ENCODE data around the gene ACKR1. TPM values are rescaled to one million over a fixed set of nuclear protein-coding genes. Genes with fewer than 3 reads are reported as not detected.

ACKR1 gene
- total and polyA plus RNA-seq, 4 donors: 3.5 to 26.8 (median 13.9) TPM

GRCh38 chr1:159248311-159248710 is 43.6 kb downstream of the ACKR1 start:
- Histone ChIP-seq H3K9me3 (ENCODE audit: control insufficient read depth, insufficient read depth, low read length) (no peaks in the 10 kb centered on the region), H3K36me3 (ENCODE audit: control insufficient read depth, insufficient read depth, low read length) (no peaks in the 10 kb centered on the region), H3K4me1 (ENCODE audit: control insufficient read depth, insufficient read depth, low read length) (no peaks in the 10 kb centered on the region), H3K27me3 (ENCODE audit: control insufficient read depth, insufficient read depth, low read length) (no peaks in the 10 kb centered on the region), H3K4me3 (ENCODE audit: low read depth, low read length) (no peak overlapping the region), H3K27ac (ENCODE audit: low read depth, low read length) (no peak overlapping the region)
- no CpG with 5 or more reads among the region's 1 CpG for WGBS (ENCODE audit: insufficient coverage)
- DNase-seq (ENCODE audit: low read depth in 4 of 6, low spot score in 6 of 6): no peak

GRCh38 chr1:159250638-159251216 is 46.1 kb downstream of the ACKR1 start:
- no peaks in the 10 kb centered on the region for H3K4me1 ChIP-seq (ENCODE audit: control insufficient read depth, insufficient read depth, low read length)
- 81% methylated on average over 6 of the region's 8 CpGs for WGBS (ENCODE audit: insufficient coverage)
- no peak for DNase-seq (ENCODE audit: low read depth in 4 of 6, low spot score in 6 of 6)
- no peaks in the 10 kb centered on the region for H3K9me3 ChIP-seq (ENCODE audit: control insufficient read depth, insufficient read depth, low read length)
- no peaks in the 10 kb centered on the region for H3K27me3 ChIP-seq (ENCODE audit: control insufficient read depth, insufficient read depth, low read length)
- H3K27ac ChIP-seq (ENCODE audit: low read depth, low read length): no peak overlapping the region
- H3K4me3 ChIP-seq (ENCODE audit: low read depth, low read length): no peak overlapping the region
- no peaks in the 10 kb centered on the region for H3K36me3 ChIP-seq (ENCODE audit: control insufficient read depth, insufficient read depth, low read length)

Small RNA genes lying within 50 kb of the gene (small RNA-seq; reads per million reads assigned to genes)
- gene RNA5SP60 (ENCODE audit: low replicate concordance): not detected

Other genes with a start within 250 kb of the ACKR1 start
- gene IFI16, start 195.0 kb upstream of the ACKR1 start, total RNA-seq: 10 to 100 TPM; 23.9 to 29.5 TPM
- gene IFI16, start 195.0 kb upstream of the ACKR1 start, polyA plus RNA-seq (ENCODE audit: insufficient read length in 2 of 2): 10 to 100 TPM; 32.5 to 34.7 TPM
- gene AIM2, start 128.1 kb upstream of the ACKR1 start, total RNA-seq: 1 to 10 TPM; 1.5 to 2.8 TPM
- gene AIM2, start 128.1 kb upstream of the ACKR1 start, polyA plus RNA-seq (ENCODE audit: insufficient read length in 2 of 2): 1 to 10 TPM; 3.4 to 4.3 TPM
- gene CADM3, start 33.3 kb upstream of the ACKR1 start, total RNA-seq: 100 to 1,000 TPM in 1 of 2 donors, 10 to 100 TPM in 1; 46.4 to 120 TPM
- 100 to 1,000 TPM; 243 to 263 TPM for gene CADM3, start 33.3 kb upstream of the ACKR1 start, polyA plus RNA-seq (ENCODE audit: insufficient read length in 2 of 2)
- gene FCER1A, start 97.5 kb downstream of the ACKR1 start, total RNA-seq: under 1 TPM; 0.28 to 0.59 TPM
- gene FCER1A, start 97.5 kb downstream of the ACKR1 start, polyA plus RNA-seq (ENCODE audit: insufficient read length in 2 of 2): under 1 TPM in 1 of 2 donors, not detected in 1; 0.33 TPM
- not detected for gene OR10J4, start 227.3 kb downstream of the ACKR1 start, total RNA-seq
- gene OR10J4, start 227.3 kb downstream of the ACKR1 start, polyA plus RNA-seq (ENCODE audit: insufficient read length in 2 of 2): not detected
- gene OR10J1, start 234.8 kb downstream of the ACKR1 start, total RNA-seq: not detected
- under 1 TPM in 1 of 2 donors, not detected in 1; 0.06 TPM for gene OR10J1, start 234.8 kb downstream of the ACKR1 start, polyA plus RNA-seq (ENCODE audit: insufficient read length in 2 of 2)